Keratinocyte (primary cell): Measurements from ENCODE around the gene CEP170B. TPM values are rescaled to one million over a fixed set of nuclear protein-coding genes. Genes with fewer than 3 reads are reported as not detected.

Experiments
- DNase-seq: peaks from one replicate; pipeline ENCODE4 v3.0.0-alpha.2; 2011; ENCODE audit warnings: low read depth, missing footprints, low spot score
- FAIRE-seq: peaks from 2 replicates; lab custom pipeline; 2011; peaks lifted over from hg19 to GRCh38; lab: Jason Lieb, UNC
- H2AFZ ChIP-seq: 2 replicates; pipeline ENCODE4 v1.6.0; 2012; ENCODE audit warnings: low read length, control low read depth, inconsistent platforms; ENCODE audit not compliant: control insufficient read depth
- H3K27ac ChIP-seq: 2 replicates; pipeline ENCODE4 v1.5.1; 2011; ENCODE audit warnings: low read length; ENCODE audit not compliant: control insufficient read depth, insufficient read depth
- H3K27me3 ChIP-seq: 3 replicates; pipeline ENCODE4 v1.6.0; 2011; ENCODE audit warnings: low read length; ENCODE audit not compliant: control insufficient read depth, insufficient read depth; ENCODE audit errors: extremely low read depth
- H3K36me3 ChIP-seq, 2 experiments: 2 replicates in 1 of 2; 3 replicates in 1 of 2; pipeline ENCODE4 v1.5.1; 2011; ENCODE audit warnings: low read length in 2 of 2, mild to moderate bottlenecking in 1 of 2; ENCODE audit not compliant: control insufficient read depth in 2 of 2, insufficient read depth in 2 of 2; ENCODE audit errors: extremely low read depth in 1 of 2
- H3K4me1 ChIP-seq: 3 replicates; pipeline ENCODE4 v1.5.1; 2011; ENCODE audit warnings: low read length; ENCODE audit not compliant: control insufficient read depth, insufficient read depth; ENCODE audit errors: extremely low read depth
- H3K4me2 ChIP-seq: 3 replicates; pipeline ENCODE4 v1.6.0; 2011; ENCODE audit warnings: low read depth, low read length; ENCODE audit not compliant: control insufficient read depth, insufficient read depth; ENCODE audit errors: extremely low read depth
- H3K4me3 ChIP-seq, 3 experiments: fragments of 200-600 bp in 1 of 3; sonication (generic) in 1 of 3; 2 replicates in 2 of 3; 3 replicates in 1 of 3; pipeline ENCODE4 v1.5.1; 2011 to 2016; ENCODE audit warnings: low read length in 3 of 3, mild to moderate bottlenecking in 3 of 3, control low read depth in 2 of 3, inconsistent platforms in 1 of 3, low read depth in 1 of 3, mixed read lengths in 1 of 3, mixed run types in 1 of 3, moderate library complexity in 1 of 3; ENCODE audit not compliant: control insufficient read depth in 2 of 3, insufficient read depth in 2 of 3; ENCODE audit errors: extremely low read depth in 1 of 3
- H3K79me2 ChIP-seq: 2 replicates; pipeline ENCODE4 v1.6.0; 2012; ENCODE audit warnings: low read length; ENCODE audit not compliant: control insufficient read depth, insufficient read depth
- H3K9ac ChIP-seq: 3 replicates; pipeline ENCODE4 v1.6.0; 2011; ENCODE audit warnings: low read length; ENCODE audit not compliant: control insufficient read depth, insufficient read depth; ENCODE audit errors: extremely low read depth
- H3K9me1 ChIP-seq: 3 replicates; pipeline ENCODE4 v1.6.0; 2011; ENCODE audit warnings: low read length; ENCODE audit not compliant: control insufficient read depth, insufficient read depth; ENCODE audit errors: extremely low read depth
- H3K9me3 ChIP-seq: 2 replicates; pipeline ENCODE4 v1.5.1; 2012; ENCODE audit warnings: low read depth, low read length; ENCODE audit not compliant: control insufficient read depth
- H4K20me1 ChIP-seq: 3 replicates; pipeline ENCODE4 v1.6.0; 2011; ENCODE audit warnings: low read length; ENCODE audit not compliant: control insufficient read depth, insufficient read depth; ENCODE audit errors: extremely low read depth
- CTCF ChIP-seq, 3 experiments: IDR thresholded peaks in 1 of 3; conservative IDR thresholded peaks in 1 of 3; optimal IDR thresholded peaks in 1 of 3; 2 replicates in 2 of 3; 3 replicates in 1 of 3; pipeline versions ENCODE3 to v1.5.1; 2011; ENCODE audit warnings: low read length in 3 of 3, mild to moderate bottlenecking in 3 of 3, moderate library complexity in 2 of 3, control low read depth in 1 of 3, inconsistent platforms in 1 of 3; ENCODE audit not compliant: insufficient read depth in 2 of 3; ENCODE audit errors: extremely low read depth in 1 of 3
- EZH2 ChIP-seq: IDR thresholded peaks from one replicate; pipeline ENCODE4 v1.6.1; 2012; ENCODE audit warnings: inconsistent platforms, mild to moderate bottlenecking, low read length, moderate library complexity
- dilution Hi-C: fragments of 300-500 bp; cut with MboI; formaldehyde crosslinking; loops from one replicate; pipeline ENCODE4 v1.7.0; 2020; ENCODE audit warnings: low sequenced_read_pairs; ENCODE audit not compliant: extremely low pct_ligation_motif_present
- polyA plus RNA-seq, 5 experiments: library from polyadenylated mRNA; depleted of rRNA in 3 of 5; stranded (reverse) in 3 of 5; stranded (forward) in 1 of 5; unstranded in 1 of 5; fragments of >200 nt; gene quantifications; 1 replicate in 1 of 5; 2 replicates in 3 of 5; 3 replicates in 1 of 5; pipeline versions ENCODE4 v1.2.1 to v1.2.3, GENCODE V29; 2011 to 2012; ENCODE audit warnings: missing spikeins in 2 of 5, low read depth in 1 of 5, low replicate concordance in 1 of 5

Gene CEP170B
- polyA plus RNA-seq, 1 donor (not counting 4 experiments of a cell fraction or from before 2014, with no cell fraction given) = 8.7 TPM

DNA sequence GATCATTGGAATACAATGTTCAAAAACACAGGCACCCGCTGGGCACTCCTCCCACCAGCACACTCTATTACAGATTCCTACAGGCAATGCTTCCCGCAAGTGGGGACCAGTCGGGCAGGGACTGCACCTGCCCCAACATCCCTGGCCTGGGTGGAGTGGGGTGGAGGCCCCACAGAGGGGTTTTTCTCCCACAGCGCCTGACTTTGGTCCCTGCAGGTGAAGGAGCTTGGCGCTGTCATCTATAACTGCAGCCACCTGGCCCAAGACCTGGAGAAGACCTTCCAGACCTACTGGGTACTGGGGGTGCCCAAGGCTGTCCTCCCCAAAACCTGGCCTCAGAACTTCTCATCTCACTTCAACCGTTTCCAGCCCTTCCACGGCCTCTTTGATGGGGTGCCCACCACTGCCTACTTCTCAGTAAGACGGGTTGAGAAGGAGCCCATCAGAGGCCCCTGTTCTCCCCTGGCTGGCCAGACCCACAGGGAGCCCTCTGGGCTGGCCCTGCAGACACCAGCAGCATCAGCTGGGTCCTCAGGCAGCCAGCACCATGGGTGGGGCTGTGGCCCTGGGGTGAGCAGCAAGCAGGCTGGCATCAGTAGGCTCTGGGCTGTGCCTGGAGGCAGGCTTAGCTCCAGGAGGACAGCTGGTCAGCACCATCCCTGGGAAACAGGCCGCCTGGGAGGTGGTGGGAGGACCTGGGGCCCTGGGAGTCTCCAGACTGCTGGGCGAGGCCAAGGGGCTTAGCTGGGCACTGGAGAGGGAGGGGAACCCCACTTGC, 65.6 kb downstream of the CEP170B start:
- Histone ChIP-seq H3K4me1 (no peaks in the 10 kb centered on the region), H2AFZ (no peak overlapping the region), H3K4me2 (no peak overlapping the region), H3K9me1 (no peaks in the 10 kb centered on the region), H3K4me3 (no peak overlapping the region), H3K79me2 (no peaks in the 10 kb centered on the region), H3K27ac (no peak overlapping the region), H3K9ac (no peak overlapping the region), H4K20me1 (no peaks in the 10 kb centered on the region), H3K27me3 (peaks cover 24% of the 10 kb centered on the region), H3K9me3 (no peaks in the 10 kb centered on the region), H3K36me3 (no peaks in the 10 kb centered on the region)
- DNase-seq = no peak
- no peak for FAIRE-seq
- no peak for TF ChIP-seq EZH2
- dilution Hi-C loops = no loop called here

GRCh38 chr14:104931304-104931770, 66.3 kb downstream of the CEP170B start:
- Histone ChIP-seq H3K27me3 (peaks cover 24% of the 10 kb centered on the region), H4K20me1 (no peaks in the 10 kb centered on the region), H3K27ac (no peak overlapping the region), H3K36me3 (no peaks in the 10 kb centered on the region), H3K9me3 (no peaks in the 10 kb centered on the region), H3K9me1 (no peaks in the 10 kb centered on the region), H3K4me1 (no peaks in the 10 kb centered on the region), H3K79me2 (no peaks in the 10 kb centered on the region), H3K4me2 (no peak overlapping the region), H3K9ac (no peak overlapping the region), H2AFZ (no peak overlapping the region), H3K4me3 (no peak overlapping the region)
- TF ChIP-seq EZH2 (no peak), CTCF (optimal IDR thresholded peaks at IDR 0.05 in 1 of 3, IDR thresholded peaks at IDR 0.05 in 1 of 3, conservative IDR thresholded peaks at IDR 0.05 in 1 of 3; ENCODE audit: extremely low read depth in 1 of 3, insufficient read depth in 2 of 3, low read length in 3 of 3) (no peak)
- dilution Hi-C loops = no loop called here
- FAIRE-seq (no peak), DNase-seq (no peak)
